ENCODE results near the gene ARPC5L. TPM values are rescaled to one million over a fixed set of nuclear protein-coding genes. Genes with fewer than 3 reads are reported as not detected.

Gene ARPC5L
- total RNA-seq, 2 donors from 2014 or later, result 50.9 to 51.4 TPM

- H3K27me3 ChIP-seq (ENCODE audit: control insufficient read depth, insufficient read depth, low read length, poor library complexity, severe bottlenecking), result no peaks in the 10 kb centered on the region
- H3K27ac Mint-ChIP-seq, result peak overlapping the region; percentile 70
- H3K9me3 Mint-ChIP-seq, result no peaks in the 10 kb centered on the region
- 93 to 95% methylated on average over 14 of the region's 14 CpGs for WGBS, 2 experiments (ENCODE audit: insufficient coverage in 1 of 2, insufficient read length in 1 of 2)
- no peaks in the 10 kb centered on the region for H3K9me3 ChIP-seq (ENCODE audit: control insufficient read depth, low read length)
- no peak for TF ChIP-seq CTCF (conservative IDR thresholded peaks at IDR 0.05)
- peaks cover 18% of the 10 kb centered on the region for H3K4me1 Mint-ChIP-seq
- peaks cover 8% of the 10 kb centered on the region for H3K4me1 ChIP-seq (ENCODE audit: control insufficient read depth, insufficient read depth, low read length)
- H3K4me3 ChIP-seq (ENCODE audit: low read length), result no peak overlapping the region
- H3K4me3 Mint-ChIP-seq, result no peak overlapping the region
- peaks cover 68% of the 10 kb centered on the region for H3K36me3 ChIP-seq (ENCODE audit: control insufficient read depth, insufficient read depth, low read length)
- H3K27ac ChIP-seq (ENCODE audit: low read depth, low read length), result no peak overlapping the region
- H3K9ac ChIP-seq (ENCODE audit: extremely low read depth, low read length, poor library complexity, severe bottlenecking), result no peak overlapping the region
- peaks cover 60% of the 10 kb centered on the region for H3K36me3 Mint-ChIP-seq (ENCODE audit: low read depth)
- H3K27me3 Mint-ChIP-seq (ENCODE audit: insufficient read depth), result no peaks in the 10 kb centered on the region
- no peak for DNase-seq
Observed at GRCh38 chr9:124873664-124874063, 11.7 kb downstream of the ARPC5L start.

- no peak overlapping the region for H3K27ac ChIP-seq (ENCODE audit: low read depth, low read length)
- H3K4me1 ChIP-seq (ENCODE audit: control insufficient read depth, insufficient read depth, low read length), result peaks cover 6% of the 10 kb centered on the region
- H3K27ac Mint-ChIP-seq, result peak overlapping the region; percentile 39
- WGBS, 2 experiments (ENCODE audit: insufficient coverage in 1 of 2, insufficient read length in 1 of 2), result 86 to 97% methylated on average over 2 to 6 of the region's 6 CpGs
- no peak for DNase-seq
- no peaks in the 10 kb centered on the region for H3K27me3 Mint-ChIP-seq (ENCODE audit: insufficient read depth)
- no peak overlapping the region for H3K4me3 ChIP-seq (ENCODE audit: low read length)
- no peak for TF ChIP-seq CTCF (conservative IDR thresholded peaks at IDR 0.05)
- no peaks in the 10 kb centered on the region for H3K27me3 ChIP-seq (ENCODE audit: control insufficient read depth, insufficient read depth, low read length, poor library complexity, severe bottlenecking)
- H3K36me3 ChIP-seq (ENCODE audit: control insufficient read depth, insufficient read depth, low read length), result peaks cover 77% of the 10 kb centered on the region
- peaks cover 15% of the 10 kb centered on the region for H3K4me1 Mint-ChIP-seq
- no peaks in the 10 kb centered on the region for H3K9me3 Mint-ChIP-seq
- peaks cover 68% of the 10 kb centered on the region for H3K36me3 Mint-ChIP-seq (ENCODE audit: low read depth)
- no peaks in the 10 kb centered on the region for H3K9me3 ChIP-seq (ENCODE audit: control insufficient read depth, low read length)
- H3K4me3 Mint-ChIP-seq, result no peak overlapping the region
- no peak overlapping the region for H3K9ac ChIP-seq (ENCODE audit: extremely low read depth, low read length, poor library complexity, severe bottlenecking)
Observed at GRCh38 chr9:124875501-124875900, 13.6 kb downstream of the ARPC5L start.

GRCh38 chr9:124877021-124877782 lies 15.3 kb downstream of the ARPC5L start:
- Mint-ChIP-seq H3K4me3 (no peak overlapping the region), H3K36me3 (ENCODE audit: low read depth) (peaks cover 58% of the 10 kb centered on the region), H3K27me3 (ENCODE audit: insufficient read depth) (no peaks in the 10 kb centered on the region), H3K9me3 (no peaks in the 10 kb centered on the region), H3K4me1 (peaks cover 7% of the 10 kb centered on the region), H3K27ac (no peak overlapping the region)
- 93 to 94% methylated on average over 8 to 14 of the region's 14 CpGs for WGBS, 2 experiments (ENCODE audit: insufficient coverage in 1 of 2, insufficient read length in 1 of 2)
- no peaks in the 10 kb centered on the region for H3K9me3 ChIP-seq (ENCODE audit: control insufficient read depth, low read length)
- H3K9ac ChIP-seq (ENCODE audit: extremely low read depth, low read length, poor library complexity, severe bottlenecking), result no peak overlapping the region
- no peak overlapping the region for H3K4me3 ChIP-seq (ENCODE audit: low read length)
- no peaks in the 10 kb centered on the region for H3K27me3 ChIP-seq (ENCODE audit: control insufficient read depth, insufficient read depth, low read length, poor library complexity, severe bottlenecking)
- no peak overlapping the region for H3K27ac ChIP-seq (ENCODE audit: low read depth, low read length)
- H3K4me1 ChIP-seq (ENCODE audit: control insufficient read depth, insufficient read depth, low read length), result no peaks in the 10 kb centered on the region
- no peak for TF ChIP-seq CTCF (conservative IDR thresholded peaks at IDR 0.05)
- H3K36me3 ChIP-seq (ENCODE audit: control insufficient read depth, insufficient read depth, low read length), result peaks cover 66% of the 10 kb centered on the region
- no peak for DNase-seq
